ENCODE data around the gene TNRC18.

- TF ChIP-seq TAF1 (IDR thresholded peaks at IDR 0.05; ENCODE audit: control insufficient read depth, extremely low read depth, insufficient read depth, low read length, severe bottlenecking) = no peak
- TF ChIP-seq THRAP3 (IDR thresholded peaks at IDR 0.05; ENCODE audit: borderline replicate concordance) = no peak
- TF ChIP-seq MAX (CRISPR knock-in tag; IDR thresholded peaks at IDR 0.05) = no peak
- TF ChIP-seq, protein P1, sequence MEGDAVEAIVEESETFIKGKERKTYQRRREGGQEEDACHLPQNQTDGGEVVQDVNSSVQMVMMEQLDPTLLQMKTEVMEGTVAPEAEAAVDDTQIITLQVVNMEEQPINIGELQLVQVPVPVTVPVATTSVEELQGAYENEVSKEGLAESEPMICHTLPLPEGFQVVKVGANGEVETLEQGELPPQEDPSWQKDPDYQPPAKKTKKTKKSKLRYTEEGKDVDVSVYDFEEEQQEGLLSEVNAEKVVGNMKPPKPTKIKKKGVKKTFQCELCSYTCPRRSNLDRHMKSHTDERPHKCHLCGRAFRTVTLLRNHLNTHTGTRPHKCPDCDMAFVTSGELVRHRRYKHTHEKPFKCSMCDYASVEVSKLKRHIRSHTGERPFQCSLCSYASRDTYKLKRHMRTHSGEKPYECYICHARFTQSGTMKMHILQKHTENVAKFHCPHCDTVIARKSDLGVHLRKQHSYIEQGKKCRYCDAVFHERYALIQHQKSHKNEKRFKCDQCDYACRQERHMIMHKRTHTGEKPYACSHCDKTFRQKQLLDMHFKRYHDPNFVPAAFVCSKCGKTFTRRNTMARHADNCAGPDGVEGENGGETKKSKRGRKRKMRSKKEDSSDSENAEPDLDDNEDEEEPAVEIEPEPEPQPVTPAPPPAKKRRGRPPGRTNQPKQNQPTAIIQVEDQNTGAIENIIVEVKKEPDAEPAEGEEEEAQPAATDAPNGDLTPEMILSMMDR (IDR thresholded peaks at IDR 0.05 in 2 of 3, conservative IDR thresholded peaks at IDR 0.05 in 1 of 3; ENCODE audit: insufficient read depth in 2 of 3, low read depth in 1 of 3, low read length in 3 of 3) = no peak
- no peak for TF ChIP-seq GATAD2A (IDR thresholded peaks at IDR 0.05)
- no peak for TF ChIP-seq GATA2 (CRISPR knock-in tag; IDR thresholded peaks at IDR 0.05)
These were observed 16.4 kb downstream of the TNRC18 start for GRCh38 chr7:5406957-5407945.
